Glutamatergic neuron (in vitro differentiated cells): ENCODE data around the gene MAPKBP1. TPM values are rescaled to one million over a fixed set of nuclear protein-coding genes. Genes with fewer than 3 reads are reported as not detected.

ENCODE experiments used
- DNase-seq: peaks from one replicate; pipeline ENCODE4 v3.0.0; 2022
- H3K27ac Mint-ChIP-seq: one replicate; pipeline ENCODE4 v1.8.0; 2020; ENCODE audit warnings: mild to moderate bottlenecking, mixed read lengths, inconsistent platforms; ENCODE audit not compliant: unreplicated experiment
- H3K27me3 Mint-ChIP-seq: one replicate; pipeline ENCODE4 v1.8.0; 2020; ENCODE audit warnings: mild to moderate bottlenecking, moderate library complexity, mixed read lengths, inconsistent platforms; ENCODE audit not compliant: unreplicated experiment
- H3K36me3 Mint-ChIP-seq: one replicate; pipeline ENCODE4 v1.8.0; 2020; ENCODE audit warnings: mild to moderate bottlenecking, mixed read lengths, inconsistent platforms; ENCODE audit not compliant: unreplicated experiment
- H3K4me1 Mint-ChIP-seq: one replicate; pipeline ENCODE4 v1.8.0; 2020; ENCODE audit warnings: mild to moderate bottlenecking, low read depth, mixed read lengths, inconsistent platforms; ENCODE audit not compliant: unreplicated experiment
- H3K4me3 Mint-ChIP-seq: one replicate; pipeline ENCODE4 v1.8.0; 2020; ENCODE audit warnings: mild to moderate bottlenecking, mixed read lengths, inconsistent platforms; ENCODE audit not compliant: unreplicated experiment
- H3K9me3 Mint-ChIP-seq: one replicate; pipeline ENCODE4 v1.8.0; 2020; ENCODE audit warnings: mild to moderate bottlenecking, moderate library complexity, mixed read lengths, inconsistent platforms; ENCODE audit not compliant: unreplicated experiment
- CTCF ChIP-seq: fragments of 200-600 bp; sonication (generic); IDR thresholded peaks from one replicate; pipeline ENCODE4 v1.5.0; 2021; ENCODE audit not compliant: partially characterized antibody, unreplicated experiment
- total RNA-seq: library from RNA; stranded (reverse); fragmentation: NEBNext Ultra II Directional; extraction: Animal tissue kit (Norgen Biotek cat#: 25700); gene quantifications from one replicate; pipeline ENCODE4 v1.2.1, GENCODE V29; 2021; ENCODE audit not compliant: unreplicated experiment

The MAPKBP1 gene
- total RNA-seq, 1 donor from 2014 or later, result 45.7 TPM

GRCh38 chr15:41801185-41801584 is 26.9 kb downstream of the MAPKBP1 start:
- TF ChIP-seq CTCF, result no peak

GRCh38 chr15:41801850-41802455 is 27.7 kb downstream of the MAPKBP1 start:
- Mint-ChIP-seq H3K27me3 (no peaks in the 10 kb centered on the region), H3K4me1 (peaks cover 3% of the 10 kb centered on the region), H3K9me3 (no peaks in the 10 kb centered on the region), H3K27ac (no peak overlapping the region), H3K4me3 (no peak overlapping the region), H3K36me3 (no peaks in the 10 kb centered on the region)
- no peak for TF ChIP-seq CTCF
- no peak for DNase-seq

More at GRCh38 chr15:41801185-41801584, 26.9 kb downstream of the MAPKBP1 start:
- H3K27me3 Mint-ChIP-seq, result no peaks in the 10 kb centered on the region
- no peak for DNase-seq
- H3K4me1 Mint-ChIP-seq, result peaks cover 5% of the 10 kb centered on the region
- H3K36me3 Mint-ChIP-seq, result no peaks in the 10 kb centered on the region
- H3K9me3 Mint-ChIP-seq, result no peaks in the 10 kb centered on the region
- H3K4me3 Mint-ChIP-seq, result no peak overlapping the region
- H3K27ac Mint-ChIP-seq, result no peak overlapping the region

GRCh38 chr15:41804361-41804760 is 30.1 kb downstream of the MAPKBP1 start:
- Mint-ChIP-seq H3K27ac (no peak overlapping the region), H3K9me3 (no peaks in the 10 kb centered on the region), H3K4me1 (peaks cover 2% of the 10 kb centered on the region), H3K27me3 (peaks cover 2% of the 10 kb centered on the region), H3K36me3 (no peaks in the 10 kb centered on the region), H3K4me3 (no peak overlapping the region)
- no peak for TF ChIP-seq CTCF
- DNase-seq, result no peak

GRCh38 chr15:41804916-41805666 is 30.8 kb downstream of the MAPKBP1 start:
- H3K36me3 Mint-ChIP-seq, result no peaks in the 10 kb centered on the region
- no peak for DNase-seq
- TF ChIP-seq CTCF, result no peak
- H3K4me3 Mint-ChIP-seq, result no peak overlapping the region
- no peaks in the 10 kb centered on the region for H3K9me3 Mint-ChIP-seq
- H3K27me3 Mint-ChIP-seq, result peaks cover 2% of the 10 kb centered on the region
- H3K27ac Mint-ChIP-seq, result no peak overlapping the region
- H3K4me1 Mint-ChIP-seq, result peaks cover 2% of the 10 kb centered on the region

- no peak for DNase-seq
- H3K36me3 Mint-ChIP-seq, result no peaks in the 10 kb centered on the region
- H3K27me3 Mint-ChIP-seq, result peaks cover 2% of the 10 kb centered on the region
- H3K4me3 Mint-ChIP-seq, result no peak overlapping the region
- TF ChIP-seq CTCF, result no peak
- peaks cover under 1% of the 10 kb centered on the region for H3K9me3 Mint-ChIP-seq
- H3K4me1 Mint-ChIP-seq, result peaks cover 2% of the 10 kb centered on the region
- no peak overlapping the region for H3K27ac Mint-ChIP-seq
These were observed 31.4 kb downstream of the MAPKBP1 start for GRCh38 chr15:41805711-41806110.
